Prostate gland (tissue), 2 donors: Measurements from ENCODE around the gene SIRPB2.

Experiments used
- CTCF ChIP-seq, 4 experiments: fragments of 200-600 bp in 2 of 4; fragments of 450-650 bp in 2 of 4; sonication (generic) in 2 of 4; IDR thresholded peaks; 1 replicate in 3 of 4; 2 replicates in 1 of 4; pipeline ENCODE4 v1.5.1; 2016 to 2019; ENCODE audit warnings: antibody characterized with exemption in 4 of 4, mild to moderate bottlenecking in 2 of 4, moderate library complexity in 2 of 4
- POLR2AphosphoS5 ChIP-seq: sonication (generic); formaldehyde crosslinking; IDR thresholded peaks from one replicate; pipeline ENCODE4 v1.6.1; 2017; ENCODE audit warnings: antibody characterized with exemption

- no peak for TF ChIP-seq CTCF (IDR thresholded peaks at IDR 0.05)
- no peak for TF ChIP-seq POLR2AphosphoS5
These were observed 21.8 kb downstream of the SIRPB2 start for GRCh38 chr20:1469306-1469905.
